K562 (cell line): ENCODE results near the gene ALDH16A1. TPM values are rescaled to one million over a fixed set of nuclear protein-coding genes. Genes with fewer than 3 reads are reported as not detected.

Experiments
- ASH1L ChIP-seq: fragments of 450-650 bp; IDR thresholded peaks from 2 replicates; pipeline ENCODE4 v1.6.1; 2018; ENCODE audit warnings: borderline replicate concordance, mild to moderate bottlenecking, low read depth; ENCODE audit not compliant: partially characterized antibody
- ATF7 ChIP-seq: fragments of 450-650 bp; IDR thresholded peaks from 2 replicates; pipeline ENCODE4 v1.7.1; 2014; ENCODE audit warnings: mild to moderate bottlenecking, moderate library complexity
- BCOR ChIP-seq: fragments of 450-650 bp; IDR thresholded peaks from 2 replicates; pipeline ENCODE4 v1.6.1; 2016
- ERF ChIP-seq: fragments of 450-650 bp; formaldehyde crosslinking; IDR thresholded peaks from 2 replicates; pipeline ENCODE4 v1.4.0; 2020; ENCODE audit warnings: mild to moderate bottlenecking, mixed read lengths
- FOXM1 ChIP-seq, 2 experiments: fragments of 450-650 bp in 1 of 2; sonication (generic) in 1 of 2; formaldehyde crosslinking in 1 of 2; IDR thresholded peaks; 2 replicates each; pipeline versions ENCODE4 v1.6.1 to v1.9.0; 2017 to 2022; ENCODE audit warnings: low read depth in 2 of 2, mild to moderate bottlenecking in 2 of 2, missing genetic modification reagents in 1 of 2, moderate library complexity in 1 of 2
- FOXP1 ChIP-seq: sonication (generic); formaldehyde crosslinking; IDR thresholded peaks from 2 replicates; pipeline ENCODE4 v1.8.0; 2022; ENCODE audit warnings: mild to moderate bottlenecking, missing genetic modification reagents
- ILK ChIP-seq: fragments of 450-650 bp; IDR thresholded peaks from 2 replicates; pipeline ENCODE4 v1.6.1; 2016; ENCODE audit warnings: missing genetic modification characterization, low read depth, mild to moderate bottlenecking, missing compliant biosample characterization, moderate library complexity, borderline replicate concordance
- KAT8 ChIP-seq: fragments of 450-650 bp; IDR thresholded peaks from 2 replicates; pipeline ENCODE4 v1.6.1; 2016; ENCODE audit warnings: low read depth, mild to moderate bottlenecking
- L3MBTL2 ChIP-seq: fragments of 450-650 bp; IDR thresholded peaks from 2 replicates; pipeline ENCODE4 v1.6.1; 2016; ENCODE audit warnings: mild to moderate bottlenecking, moderate library complexity
- LCOR ChIP-seq: sonication (generic); formaldehyde crosslinking; IDR thresholded peaks from 2 replicates; pipeline ENCODE4 v1.8.0; 2022; ENCODE audit warnings: mild to moderate bottlenecking, missing genetic modification reagents
- MAFF ChIP-seq: IDR thresholded peaks from 2 replicates; pipeline ENCODE4 v1.6.1; 2012; ENCODE audit warnings: low read length, improper control_type of control experiment
- NR2C2 ChIP-seq, 2 experiments: fragments of 200-800 bp in 1 of 2; sonication (Bioruptor generic) in 1 of 2; sonication (generic) in 1 of 2; formaldehyde crosslinking in 1 of 2; IDR thresholded peaks; 2 replicates each; pipeline versions ENCODE4 v1.6.1 to v1.8.0; 2016 to 2022; ENCODE audit warnings: mild to moderate bottlenecking in 1 of 2, missing compliant biosample characterization in 1 of 2, missing genetic modification characterization in 1 of 2, missing genetic modification reagents in 1 of 2
- NR3C1 ChIP-seq: sonication (generic); formaldehyde crosslinking; IDR thresholded peaks from 2 replicates; pipeline ENCODE4 v1.8.1; 2022; ENCODE audit warnings: missing genetic modification reagents
- POLR2G ChIP-seq: fragments of 200-400 bp; formaldehyde crosslinking; IDR thresholded peaks from 2 replicates; pipeline ENCODE4 v1.6.1; 2017; ENCODE audit warnings: low read depth, mild to moderate bottlenecking, antibody characterized with exemption, low read length, moderate library complexity
- PRPF4 ChIP-seq: fragments of 200-400 bp; formaldehyde crosslinking; IDR thresholded peaks from one replicate; pipeline ENCODE4 v1.6.1; 2017; ENCODE audit warnings: low read length, low read depth, mild to moderate bottlenecking; ENCODE audit not compliant: insufficient read depth, poor library complexity, severe bottlenecking
- YBX1 ChIP-seq: fragments of 450-650 bp; IDR thresholded peaks from 2 replicates; pipeline ENCODE4 v1.7.1; 2016; ENCODE audit warnings: mild to moderate bottlenecking
- ZNF507 ChIP-seq: conservative IDR thresholded peaks from 2 replicates; pipeline ENCODE4 v1.6.1; 2017; ENCODE audit warnings: missing genetic modification characterization, missing compliant biosample characterization
- ZNF57 ChIP-seq: fragments of 450-650 bp; formaldehyde crosslinking; IDR thresholded peaks from 2 replicates; pipeline ENCODE4 v1.4.0; 2020; ENCODE audit warnings: mild to moderate bottlenecking, moderate library complexity
- polyA plus RNA-seq, 8 experiments: library from polyadenylated mRNA; depleted of rRNA in 4 of 8; stranded (reverse) in 5 of 8; unstranded in 3 of 8; fragments of >200 nt; fragmentation: Nextera tagmentation in 2 of 8; fragmentation: Illumina TruSeq in 1 of 8; extraction: Ambion mirVana in 2 of 8; extraction: Trizol in 1 of 8; gene quantifications; 2 replicates each; pipeline versions ENCODE4 v1.2.1 to v1.2.3, GENCODE V29; 2011 to 2014; ENCODE audit warnings: inconsistent platforms in 1 of 8, missing spikeins in 1 of 8
- total RNA-seq, 7 experiments: library from RNA; depleted of rRNA in 6 of 7; stranded (reverse); fragments of >200 nt in 6 of 7; fragmentation: Illumina TruSeq in 2 of 7; extraction: Trizol in 2 of 7; gene quantifications; 2 replicates each; pipeline versions ENCODE4 v1.2.1 to v1.2.3, GENCODE V29; 2011 to 2021; ENCODE audit warnings: low replicate concordance in 1 of 7
- TF ChIP-seq, protein P1 (sequence below), 2 experiments: IDR thresholded peaks in 1 of 2; conservative IDR thresholded peaks in 1 of 2; 2 replicates each; pipeline ENCODE4 v1.6.1; 2016; ENCODE audit warnings: low read depth in 2 of 2, mild to moderate bottlenecking in 1 of 2, missing compliant biosample characterization in 1 of 2, missing genetic modification characterization in 1 of 2, moderate library complexity in 1 of 2
- TF ChIP-seq, protein P2 (sequence below): fragments of 250-450 bp; sonication (Bioruptor Pico); IDR thresholded peaks from 2 replicates; pipeline ENCODE4 v1.5.0; 2020; ENCODE audit warnings: mild to moderate bottlenecking
- TF ChIP-seq, protein P3 (sequence below): sonication (generic); formaldehyde crosslinking; IDR thresholded peaks from 2 replicates; pipeline ENCODE4 v1.8.0; 2022; ENCODE audit warnings: mild to moderate bottlenecking, missing genetic modification reagents

Gene ALDH16A1
- total and polyA plus RNA-seq, 9 of the 15 experiments (the other 6 are each of a cell fraction or from before 2014, with no cell fraction given) = 2.2 to 52.2 (median 7.6) TPM

DNA sequence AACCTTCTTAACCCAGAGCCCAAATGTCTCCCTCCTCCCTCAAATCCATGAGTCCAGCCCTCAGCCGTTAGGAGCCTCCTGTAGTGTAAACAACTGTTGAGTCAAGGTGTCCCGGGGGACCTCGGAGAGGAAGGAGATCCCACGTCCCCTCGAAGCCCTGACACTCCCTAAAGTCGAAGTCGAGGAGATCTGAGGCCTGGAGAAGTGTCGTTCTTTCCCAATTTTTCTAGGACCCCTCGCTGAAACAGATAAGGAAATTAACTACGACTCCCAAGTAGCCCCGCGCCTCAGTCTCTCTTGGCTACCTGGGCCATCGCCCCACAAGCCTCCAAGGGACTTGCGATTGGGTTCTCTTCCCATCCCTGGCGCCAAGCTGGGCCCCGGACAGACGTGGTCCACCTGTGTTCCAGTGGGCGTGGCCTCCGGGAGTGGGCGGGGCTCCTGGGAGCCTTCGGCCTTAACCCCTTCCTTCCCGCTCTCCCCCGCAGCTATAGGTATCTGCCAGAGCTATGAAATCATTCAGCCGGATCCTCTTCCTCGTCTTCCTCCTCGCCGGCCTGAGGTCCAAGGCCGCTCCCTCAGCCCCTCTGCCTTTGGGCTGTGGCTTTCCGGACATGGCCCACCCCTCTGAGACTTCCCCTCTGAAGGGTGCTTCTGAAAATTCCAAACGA lies 27.0 kb upstream of the ALDH16A1 start (continued):
- TF ChIP-seq, protein P1, sequence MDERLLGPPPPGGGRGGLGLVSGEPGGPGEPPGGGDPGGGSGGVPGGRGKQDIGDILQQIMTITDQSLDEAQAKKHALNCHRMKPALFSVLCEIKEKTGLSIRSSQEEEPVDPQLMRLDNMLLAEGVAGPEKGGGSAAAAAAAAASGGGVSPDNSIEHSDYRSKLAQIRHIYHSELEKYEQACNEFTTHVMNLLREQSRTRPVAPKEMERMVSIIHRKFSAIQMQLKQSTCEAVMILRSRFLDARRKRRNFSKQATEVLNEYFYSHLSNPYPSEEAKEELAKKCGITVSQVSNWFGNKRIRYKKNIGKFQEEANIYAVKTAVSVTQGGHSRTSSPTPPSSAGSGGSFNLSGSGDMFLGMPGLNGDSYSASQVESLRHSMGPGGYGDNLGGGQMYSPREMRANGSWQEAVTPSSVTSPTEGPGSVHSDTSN (CRISPR knock-in tag; IDR thresholded peaks at IDR 0.05; ENCODE audit: low read depth) = no peak
- TF ChIP-seq, protein P1 (tag; conservative IDR thresholded peaks at IDR 0.05; ENCODE audit: low read depth) = no peak
- TF ChIP-seq ATF7 (peak; percentile 43), ZNF507 (no peak), ASH1L (no peak), KAT8 (no peak), L3MBTL2 (peak; percentile 57), PRPF4 (no peak), ZNF57 (CRISPR knock-in tag) (no peak), LCOR (CRISPR knock-in tag) (no peak), NR2C2 (CRISPR knock-in tag; IDR thresholded peaks at IDR 0.05) (no peak), NR2C2 (tag; IDR thresholded peaks at IDR 0.05) (no peak), BCOR (no peak), FOXM1 (IDR thresholded peaks at IDR 0.05; ENCODE audit: low read depth) (peak; percentile 71; the same call in 1 of the 2 replicates), FOXM1 (CRISPR knock-in tag; IDR thresholded peaks at IDR 0.05; ENCODE audit: low read depth) (no peak), NR3C1 (CRISPR knock-in tag) (no peak), POLR2G (no peak), MAFF (no peak), ILK (no peak), FOXP1 (no peak), ERF (CRISPR knock-in tag) (no peak), YBX1 (no peak)
- TF ChIP-seq, protein P2, sequence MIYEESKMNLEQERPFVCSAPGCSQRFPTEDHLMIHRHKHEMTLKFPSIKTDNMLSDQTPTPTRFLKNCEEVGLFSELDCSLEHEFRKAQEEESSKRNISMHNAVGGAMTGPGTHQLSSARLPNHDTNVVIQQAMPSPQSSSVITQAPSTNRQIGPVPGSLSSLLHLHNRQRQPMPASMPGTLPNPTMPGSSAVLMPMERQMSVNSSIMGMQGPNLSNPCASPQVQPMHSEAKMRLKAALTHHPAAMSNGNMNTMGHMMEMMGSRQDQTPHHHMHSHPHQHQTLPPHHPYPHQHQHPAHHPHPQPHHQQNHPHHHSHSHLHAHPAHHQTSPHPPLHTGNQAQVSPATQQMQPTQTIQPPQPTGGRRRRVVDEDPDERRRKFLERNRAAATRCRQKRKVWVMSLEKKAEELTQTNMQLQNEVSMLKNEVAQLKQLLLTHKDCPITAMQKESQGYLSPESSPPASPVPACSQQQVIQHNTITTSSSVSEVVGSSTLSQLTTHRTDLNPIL (CRISPR knock-in tag) = no peak
- TF ChIP-seq, protein P3, sequence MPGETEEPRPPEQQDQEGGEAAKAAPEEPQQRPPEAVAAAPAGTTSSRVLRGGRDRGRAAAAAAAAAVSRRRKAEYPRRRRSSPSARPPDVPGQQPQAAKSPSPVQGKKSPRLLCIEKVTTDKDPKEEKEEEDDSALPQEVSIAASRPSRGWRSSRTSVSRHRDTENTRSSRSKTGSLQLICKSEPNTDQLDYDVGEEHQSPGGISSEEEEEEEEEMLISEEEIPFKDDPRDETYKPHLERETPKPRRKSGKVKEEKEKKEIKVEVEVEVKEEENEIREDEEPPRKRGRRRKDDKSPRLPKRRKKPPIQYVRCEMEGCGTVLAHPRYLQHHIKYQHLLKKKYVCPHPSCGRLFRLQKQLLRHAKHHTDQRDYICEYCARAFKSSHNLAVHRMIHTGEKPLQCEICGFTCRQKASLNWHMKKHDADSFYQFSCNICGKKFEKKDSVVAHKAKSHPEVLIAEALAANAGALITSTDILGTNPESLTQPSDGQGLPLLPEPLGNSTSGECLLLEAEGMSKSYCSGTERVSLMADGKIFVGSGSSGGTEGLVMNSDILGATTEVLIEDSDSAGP (CRISPR knock-in tag) = peak; percentile 31; the same call in 1 of the 2 replicates
